ENCODE data around the gene MOGAT2. TPM values are rescaled to one million over a fixed set of nuclear protein-coding genes. Genes with fewer than 3 reads are reported as not detected.

MOGAT2 gene
- polyA plus RNA-seq, 1 of the 3 experiments (the other 2 are of a cell fraction) = 0.03 TPM

GRCh38 chr11:75773595-75774353, 56.1 kb downstream of the MOGAT2 start:
- Histone ChIP-seq H3K27me3 (ENCODE audit: insufficient read depth) (peaks cover 7% of the 10 kb centered on the region), H4K20me1 (ENCODE audit: insufficient read depth) (no peaks in the 10 kb centered on the region), H2AFZ (ENCODE audit: low read depth) (no peak overlapping the region), H3K9me2 (no peaks in the 10 kb centered on the region), H3K4me2 (no peak overlapping the region), H3K79me2 (ENCODE audit: insufficient read depth) (no peaks in the 10 kb centered on the region), H3K27ac (ENCODE audit: low read depth in 2 of 2, low read length in 1 of 2) (no peak overlapping the region), H3K4me3 (ENCODE audit: low read depth in 2 of 2, low read length in 1 of 2) (no peak overlapping the region), H3K4me1 (ENCODE audit: control insufficient read depth in 1 of 2, insufficient read depth in 2 of 2, low read depth in 1 of 2, low read length in 1 of 2) (peaks cover 0 to 10% of the 10 kb centered on the region in 2 experiments; a peak in 1 of 4 replicates), H3K9ac (no peak overlapping the region), H3K36me3 (replicated peaks in 1 of 2; ENCODE audit: control insufficient read depth in 1 of 2, insufficient read depth in 2 of 2, low read length in 1 of 2) (no peaks in the 10 kb centered on the region), H3F3A (replicated peaks; ENCODE audit: insufficient read depth) (no peaks in the 10 kb centered on the region), H3K9me3 (no peaks in the 10 kb centered on the region)
- 69% methylated on average over 3 of the region's 5 CpGs for WGBS (ENCODE audit: low lambda C conversion rate)
- TF ChIP-seq TEAD4 (IDR thresholded peaks at IDR 0.05; ENCODE audit: borderline replicate concordance, insufficient read depth) = no peak
- TF ChIP-seq JUND (IDR thresholded peaks at IDR 0.05) = no peak
- no peak for TF ChIP-seq GATA2 (CRISPR knock-in tag; IDR thresholded peaks at IDR 0.05)
- TF ChIP-seq POLR2AphosphoS5 (IDR thresholded peaks at IDR 0.05; ENCODE audit: low read depth, low read length) = no peak
- no peak for TF ChIP-seq EP300 (IDR thresholded peaks at IDR 0.05; ENCODE audit: borderline replicate concordance in 1 of 2, low read depth in 1 of 2, low read length in 1 of 2)
- TF ChIP-seq USF1 (IDR thresholded peaks at IDR 0.05; ENCODE audit: borderline replicate concordance, low read depth) = no peak
- ChIA-PET POLR2A (interaction anchor here (0.6 kb wide), 1 partner anchor 52 kb away, joined by 4 read pairs; no protein-coding TSS in a partner anchor), CTCF (interaction anchor here (0.7 to 2.9 kb wide), 4 partner anchors 29 to 94 kb away, joined by 3 to 10 read pairs (median 3); no protein-coding TSS in a partner anchor)
- DNase-seq = no peak

DNA sequence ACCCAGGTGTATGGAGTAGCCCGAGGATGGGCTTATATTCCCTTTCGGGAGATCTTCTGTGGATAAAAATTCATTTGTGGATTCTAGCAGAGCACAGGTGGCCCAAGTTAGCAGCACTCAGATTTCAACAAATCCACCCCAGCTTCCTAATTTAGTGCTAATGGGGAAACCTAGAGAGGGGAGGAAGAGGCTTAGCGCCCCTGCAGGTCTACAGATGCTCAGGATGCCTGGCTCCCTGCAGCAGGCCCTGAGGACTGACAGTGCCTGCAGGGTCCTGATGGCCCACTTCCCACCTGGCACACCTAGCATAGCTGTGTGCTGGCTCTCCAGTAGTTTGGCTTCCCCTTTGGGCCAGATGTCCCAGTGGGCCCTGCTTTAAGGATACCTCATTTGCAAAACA, 57.4 kb downstream of the MOGAT2 start:
- Histone ChIP-seq H3K9ac (no peak overlapping the region), H3K27me3 (ENCODE audit: insufficient read depth) (no peaks in the 10 kb centered on the region; the same call in 1 of the 2 replicates), H3K9me3 (no peaks in the 10 kb centered on the region), H3F3A (replicated peaks; ENCODE audit: insufficient read depth) (no peaks in the 10 kb centered on the region), H3K79me2 (ENCODE audit: insufficient read depth) (no peaks in the 10 kb centered on the region), H3K4me1 (ENCODE audit: control insufficient read depth in 1 of 2, insufficient read depth in 2 of 2, low read depth in 1 of 2, low read length in 1 of 2) (peaks cover 0 to 6% of the 10 kb centered on the region in 2 experiments; a peak in 1 of 4 replicates), H2AFZ (ENCODE audit: low read depth) (no peak overlapping the region), H3K36me3 (replicated peaks in 1 of 2; ENCODE audit: control insufficient read depth in 1 of 2, insufficient read depth in 2 of 2, low read length in 1 of 2) (no peaks in the 10 kb centered on the region), H3K4me3 (ENCODE audit: low read depth in 2 of 2, low read length in 1 of 2) (no peak overlapping the region), H4K20me1 (ENCODE audit: insufficient read depth) (no peaks in the 10 kb centered on the region), H3K9me2 (no peaks in the 10 kb centered on the region), H3K27ac (ENCODE audit: low read depth in 2 of 2, low read length in 1 of 2) (no peak overlapping the region), H3K4me2 (no peak overlapping the region)
- ChIA-PET CTCF (interaction anchor here (1.1 to 2.9 kb wide), 2 partner anchors 28 to 69 kb away, joined by 3 to 10 read pairs; no protein-coding TSS in a partner anchor), POLR2A (no interaction called here)
- 84% methylated on average over 2 of the region's 3 CpGs for WGBS (ENCODE audit: low lambda C conversion rate)
- no peak for DNase-seq
- TF ChIP-seq, protein P1, sequence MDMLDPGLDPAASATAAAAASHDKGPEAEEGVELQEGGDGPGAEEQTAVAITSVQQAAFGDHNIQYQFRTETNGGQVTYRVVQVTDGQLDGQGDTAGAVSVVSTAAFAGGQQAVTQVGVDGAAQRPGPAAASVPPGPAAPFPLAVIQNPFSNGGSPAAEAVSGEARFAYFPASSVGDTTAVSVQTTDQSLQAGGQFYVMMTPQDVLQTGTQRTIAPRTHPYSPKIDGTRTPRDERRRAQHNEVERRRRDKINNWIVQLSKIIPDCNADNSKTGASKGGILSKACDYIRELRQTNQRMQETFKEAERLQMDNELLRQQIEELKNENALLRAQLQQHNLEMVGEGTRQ (IDR thresholded peaks at IDR 0.05; ENCODE audit: borderline replicate concordance, low read depth, low read length) = no peak
- TF ChIP-seq MEF2A (IDR thresholded peaks at IDR 0.05; ENCODE audit: borderline replicate concordance, low read depth) (no peak), RFX5 (IDR thresholded peaks at IDR 0.05; ENCODE audit: low read length) (no peak), CTCF (IDR thresholded peaks at IDR 0.05) (no peak), TEAD4 (IDR thresholded peaks at IDR 0.05; ENCODE audit: borderline replicate concordance, insufficient read depth) (no peak), EZH2phosphoT487 (IDR thresholded peaks at IDR 0.05; ENCODE audit: borderline replicate concordance, low read depth) (no peak), CHD2 (IDR thresholded peaks at IDR 0.05; ENCODE audit: low read length, partially characterized antibody) (no peak), JUND (IDR thresholded peaks at IDR 0.05) (no peak), SMC3 (IDR thresholded peaks at IDR 0.05; ENCODE audit: low read depth, low read length) (no peak)

Data from SK-N-SH (cell line).